GM12892 (cell line): Measurements from ENCODE around the gene SRI.

Experiments
- POLR2A ChIP-seq: IDR thresholded peaks from 2 replicates; pipeline ENCODE4 v1.6.1; 2011; ENCODE audit warnings: low read depth, low read length, control low read depth
- POLR2AphosphoS5 ChIP-seq: IDR thresholded peaks from 2 replicates; pipeline ENCODE4 v1.6.1; 2011; ENCODE audit warnings: low read depth, low read length, control low read depth
- TAF1 ChIP-seq: IDR thresholded peaks from 2 replicates; pipeline ENCODE4 v1.6.1; 2011; ENCODE audit warnings: low read depth, mild to moderate bottlenecking, control low read depth, low read length, borderline replicate concordance

DNA sequence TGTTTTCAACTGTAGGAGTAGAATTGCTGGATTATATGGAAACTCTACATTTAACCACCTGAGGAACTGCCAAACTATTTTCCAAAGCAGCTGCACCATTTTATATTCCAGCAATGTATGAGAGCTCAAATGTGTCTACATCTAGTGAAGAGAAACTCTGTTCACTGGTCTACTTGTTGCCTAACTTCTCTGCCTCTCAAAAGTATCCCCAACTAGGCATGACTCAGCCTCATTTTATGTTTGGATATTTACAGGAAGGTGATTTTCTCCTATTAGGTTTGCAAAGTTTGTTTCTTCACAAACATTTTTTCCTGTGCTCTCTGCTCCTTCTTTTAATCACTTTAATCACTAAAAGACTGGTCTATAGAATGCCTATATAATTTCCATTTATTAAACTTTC, 37.1 kb upstream of the SRI start:
- TF ChIP-seq POLR2A: no peak
- no peak for TF ChIP-seq TAF1
- no peak for TF ChIP-seq POLR2AphosphoS5
